SK-N-SH (cell line): ENCODE results near the gene G6PD. TPM values are rescaled to one million over a fixed set of nuclear protein-coding genes. Genes with fewer than 3 reads are reported as not detected.

ENCODE experiments used
- CTCF ChIA-PET: fragments of 300-600, 350-600 bp; formaldehyde crosslinking; extraction: SDS; loops from one replicate; lab custom pipeline; 2021; lab: Yijun Ruan, JAX
- POLR2A ChIA-PET: fragments of 350-600 bp; sonication (Branson Sonifier 250); formaldehyde crosslinking; extraction: SDS; loops from one replicate; lab custom pipeline; 2020; ENCODE audit warnings: antibody characterized with exemption, inconsistent platforms; lab: Yijun Ruan, JAX
- DNase-seq: peaks from one replicate; pipeline ENCODE4 v3.0.0; 2012
- H2AFZ ChIP-seq: fragments of 200-600 bp; sonication (generic); 2 replicates; pipeline ENCODE4 v1.8.1; 2016; ENCODE audit warnings: antibody characterized with exemption, mild to moderate bottlenecking, low read depth
- H3F3A ChIP-seq: fragments of 200-600 bp; sonication (generic); replicated peaks from 2 replicates; pipeline ENCODE3; 2016; ENCODE audit warnings: antibody characterized with exemption, mild to moderate bottlenecking; ENCODE audit not compliant: insufficient read depth
- H3K27ac ChIP-seq, 2 experiments: fragments of 200-500 bp in 1 of 2; fragments of 200-600 bp in 1 of 2; sonication (Bioruptor generic) in 1 of 2; sonication (generic), shearing (Covaris generic) in 1 of 2; 2 replicates each; pipeline versions ENCODE4 v1.5.1 to v1.6.1; 2014 to 2016; ENCODE audit warnings: low read depth in 2 of 2, inconsistent platforms in 1 of 2, low read length in 1 of 2, mild to moderate bottlenecking in 1 of 2, mixed read lengths in 1 of 2
- H3K27me3 ChIP-seq: fragments of 200-600 bp; sonication (generic), shearing (Covaris generic); 2 replicates; pipeline ENCODE4 v1.6.1; 2016; ENCODE audit warnings: mixed run types; ENCODE audit not compliant: insufficient read depth
- H3K36me3 ChIP-seq, 2 experiments: fragments of 200-500 bp in 1 of 2; fragments of 200-600 bp in 1 of 2; sonication (Bioruptor generic) in 1 of 2; sonication (generic) in 1 of 2; replicated peaks in 1 of 2; 2 replicates each; pipeline versions ENCODE3 to v1.5.1; 2014 to 2016; ENCODE audit warnings: low read length in 1 of 2, mild to moderate bottlenecking in 1 of 2; ENCODE audit not compliant: insufficient read depth in 2 of 2, control insufficient read depth in 1 of 2
- H3K4me1 ChIP-seq, 2 experiments: fragments of 200-500 bp in 1 of 2; fragments of 200-600 bp in 1 of 2; sonication (Bioruptor generic) in 1 of 2; sonication (generic), shearing (Covaris generic) in 1 of 2; 2 replicates each; pipeline versions ENCODE4 v1.5.1 to v1.6.1; 2014 to 2016; ENCODE audit warnings: low read depth in 1 of 2, low read length in 1 of 2, mixed run types in 1 of 2; ENCODE audit not compliant: insufficient read depth in 2 of 2, control insufficient read depth in 1 of 2
- H3K4me2 ChIP-seq: fragments of 200-600 bp; sonication (generic), shearing (Covaris generic); 2 replicates; pipeline ENCODE4 v1.6.1; 2017; ENCODE audit warnings: mixed run types
- H3K4me3 ChIP-seq, 2 experiments: fragments of 200-500 bp in 1 of 2; fragments of 200-600 bp in 1 of 2; sonication (Bioruptor generic) in 1 of 2; sonication (generic), shearing (Covaris generic) in 1 of 2; 2 replicates each; pipeline versions ENCODE4 v1.5.1 to v1.8.1; 2014 to 2016; ENCODE audit warnings: low read depth in 2 of 2, inconsistent platforms in 1 of 2, low read length in 1 of 2, mild to moderate bottlenecking in 1 of 2, mixed read lengths in 1 of 2, moderate library complexity in 1 of 2
- H3K79me2 ChIP-seq: fragments of 200-600 bp; sonication (generic); 2 replicates; pipeline ENCODE4 v1.8.1; 2017; ENCODE audit warnings: mild to moderate bottlenecking; ENCODE audit not compliant: insufficient read depth
- H3K9ac ChIP-seq: fragments of 200-600 bp; sonication (generic); 2 replicates; pipeline ENCODE4 v1.6.1; 2017; ENCODE audit warnings: mixed run types
- H3K9me2 ChIP-seq: fragments of 200-600 bp; sonication (generic); 2 replicates; pipeline ENCODE4 v1.6.1; 2017; ENCODE audit warnings: mixed run types
- H3K9me3 ChIP-seq: fragments of 200-600 bp; sonication (generic); 2 replicates; pipeline ENCODE4 v1.6.1; 2017; ENCODE audit warnings: mixed run types, mild to moderate bottlenecking, moderate library complexity
- H4K20me1 ChIP-seq: fragments of 200-600 bp; sonication (generic); 2 replicates; pipeline ENCODE4 v1.6.1; 2017; ENCODE audit warnings: mild to moderate bottlenecking, mixed run types; ENCODE audit not compliant: insufficient read depth
- CHD2 ChIP-seq: fragments of 150-350 bp; IDR thresholded peaks from 2 replicates; pipeline ENCODE4 v1.6.1; 2018; ENCODE audit warnings: low read length; ENCODE audit not compliant: partially characterized antibody
- CTCF ChIP-seq: fragments of 200-600 bp; sonication (generic); IDR thresholded peaks from 2 replicates; pipeline ENCODE4 v1.6.1; 2017; ENCODE audit warnings: antibody characterized with exemption, mild to moderate bottlenecking, moderate library complexity
- ELF1 ChIP-seq: IDR thresholded peaks from 2 replicates; pipeline ENCODE4 v1.4.0; 2012
- FOXJ3 ChIP-seq: sonication (generic); formaldehyde crosslinking; IDR thresholded peaks from 2 replicates; pipeline ENCODE4 v1.5.1; 2020; ENCODE audit warnings: mild to moderate bottlenecking, missing genetic modification reagents
- FOXM1 ChIP-seq: IDR thresholded peaks from 2 replicates; pipeline ENCODE4 v1.4.0; 2012; ENCODE audit warnings: low read depth, mild to moderate bottlenecking
- GATA2 ChIP-seq: sonication (generic); formaldehyde crosslinking; IDR thresholded peaks from 2 replicates; pipeline ENCODE4 v1.5.0; 2020; ENCODE audit warnings: mild to moderate bottlenecking, missing genetic modification reagents
- MAX ChIP-seq: IDR thresholded peaks from 2 replicates; pipeline ENCODE4 v1.4.0; 2012; ENCODE audit warnings: low read depth
- MXI1 ChIP-seq: IDR thresholded peaks from 2 replicates; pipeline ENCODE4 v1.6.1; 2012; ENCODE audit warnings: mild to moderate bottlenecking, low read depth, low read length, improper control_type of control experiment
- NRF1 ChIP-seq: IDR thresholded peaks from 2 replicates; pipeline ENCODE4 v1.6.1; 2012; ENCODE audit warnings: low read depth, mild to moderate bottlenecking, low read length
- RAD21 ChIP-seq: IDR thresholded peaks from 2 replicates; pipeline ENCODE4 v1.6.1; 2012; ENCODE audit warnings: mild to moderate bottlenecking, low read length
- RCOR1 ChIP-seq: fragments of 150-350 bp; IDR thresholded peaks from 2 replicates; pipeline ENCODE4 v1.6.1; 2017; ENCODE audit warnings: antibody characterized with exemption, low read length
- RFX5 ChIP-seq: IDR thresholded peaks from 2 replicates; pipeline ENCODE4 v1.6.1; 2012; ENCODE audit warnings: mild to moderate bottlenecking, improper control_type of control experiment, low read length
- SMC3 ChIP-seq: IDR thresholded peaks from 2 replicates; pipeline ENCODE4 v1.6.1; 2012; ENCODE audit warnings: low read depth, low read length, improper control_type of control experiment
- TAF1 ChIP-seq: IDR thresholded peaks from 2 replicates; pipeline ENCODE4 v1.6.1; 2012; ENCODE audit warnings: low read depth, mild to moderate bottlenecking, low read length, moderate library complexity, borderline replicate concordance
- TCF12 ChIP-seq: IDR thresholded peaks from 2 replicates; pipeline ENCODE4 v1.4.0; 2012
- WGBS: methylation state at CpG from one replicate; pipeline ENCODE4 v1.1.6; 2017; ENCODE audit warnings: low lambda C conversion rate; 5-methylcytosine and 5-hydroxymethylcytosine counted together
- polyA plus RNA-seq, 3 experiments: library from polyadenylated mRNA; depleted of rRNA; stranded (reverse); fragments of >200 nt; gene quantifications; 2 replicates each; pipeline ENCODE4 v1.2.3, GENCODE V29; 2012
- TF ChIP-seq, protein P1 (sequence below): fragments of 150-350 bp; IDR thresholded peaks from 2 replicates; pipeline ENCODE4 v1.6.1; 2016; ENCODE audit warnings: mild to moderate bottlenecking, low read depth, low read length

The G6PD gene
- polyA plus RNA-seq, 1 of the 3 experiments (the other 2 are of a cell fraction) = 131 TPM

DNA sequence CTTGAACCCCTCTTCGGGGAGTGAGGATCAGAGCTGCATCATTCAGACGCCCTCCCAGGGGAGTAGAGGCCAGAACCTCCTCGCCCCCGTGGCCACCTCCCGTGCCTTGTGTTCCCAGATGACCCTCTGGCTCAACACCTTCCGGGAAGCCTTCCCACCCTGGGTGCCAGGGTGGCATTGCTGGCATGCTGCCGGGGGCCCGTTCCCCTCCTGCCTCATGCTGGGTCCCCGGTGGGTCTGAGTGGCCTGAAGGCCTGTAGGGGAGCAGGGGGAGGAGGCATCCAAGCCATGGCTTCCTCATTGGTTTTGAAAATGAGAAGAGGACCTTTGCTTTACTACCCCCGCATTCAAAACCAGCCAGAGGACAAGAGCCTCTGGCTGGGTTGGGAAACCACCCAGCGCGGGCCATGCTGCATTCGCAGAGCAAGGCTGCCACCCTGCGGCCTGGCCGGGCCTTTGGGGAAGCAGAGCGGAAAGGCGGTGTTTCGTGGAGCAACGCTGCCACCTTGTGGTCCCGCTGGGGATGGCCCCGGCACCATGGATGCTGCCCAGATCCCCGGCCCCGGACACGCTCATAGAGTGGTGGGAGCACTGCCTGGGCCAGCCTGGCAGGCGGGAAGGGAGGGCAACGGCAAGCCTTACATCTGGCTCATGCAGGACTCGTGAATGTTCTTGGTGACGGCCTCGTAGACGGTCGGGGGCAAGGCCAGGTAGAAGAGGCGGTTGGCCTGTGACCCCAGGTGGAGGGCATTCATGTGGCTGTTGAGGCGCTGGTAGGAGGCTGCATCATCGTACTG is 11.9 kb downstream of the G6PD start:
- TF ChIP-seq SMC3 (peak; percentile 99), TAF1 (no peak), RFX5 (no peak), CHD2 (peak; percentile 52), MAX (0 out of 2 replicates have a peak, but pooled peaks have one; percentile 40), RAD21 (peak; percentile 99), FOXM1 (no peak), MXI1 (peak; percentile 41; the same call in 1 of the 2 replicates), NRF1 (peak; percentile 19; the same call in 1 of the 2 replicates), TCF12 (no peak), ELF1 (no peak), RCOR1 (no peak), FOXJ3 (no peak), CTCF (peak; percentile 98), GATA2 (CRISPR knock-in tag) (no peak)
- TF ChIP-seq, protein P1, sequence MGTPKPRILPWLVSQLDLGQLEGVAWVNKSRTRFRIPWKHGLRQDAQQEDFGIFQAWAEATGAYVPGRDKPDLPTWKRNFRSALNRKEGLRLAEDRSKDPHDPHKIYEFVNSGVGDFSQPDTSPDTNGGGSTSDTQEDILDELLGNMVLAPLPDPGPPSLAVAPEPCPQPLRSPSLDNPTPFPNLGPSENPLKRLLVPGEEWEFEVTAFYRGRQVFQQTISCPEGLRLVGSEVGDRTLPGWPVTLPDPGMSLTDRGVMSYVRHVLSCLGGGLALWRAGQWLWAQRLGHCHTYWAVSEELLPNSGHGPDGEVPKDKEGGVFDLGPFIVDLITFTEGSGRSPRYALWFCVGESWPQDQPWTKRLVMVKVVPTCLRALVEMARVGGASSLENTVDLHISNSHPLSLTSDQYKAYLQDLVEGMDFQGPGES = no peak
- no peaks in the 10 kb centered on the region for H3K9me3 ChIP-seq
- H4K20me1 ChIP-seq = no peaks in the 10 kb centered on the region
- H3K27me3 ChIP-seq = no peaks in the 10 kb centered on the region; the same call in 1 of the 2 replicates
- peaks cover 24% of the 10 kb centered on the region; the same call in 1 of the 2 replicates for H3K79me2 ChIP-seq
- H2AFZ ChIP-seq = no peak overlapping the region
- peaks cover 0 to 10% of the 10 kb centered on the region in 2 experiments; a peak in 1 of 4 replicates for H3K4me1 ChIP-seq
- ChIA-PET CTCF (interaction anchor here (0.7 to 2.5 kb wide), 16 partner anchors 8 to 521 kb away, joined by 3 to 11 read pairs (median 4); partner anchors contain the start of genes IKBKG, RPL10 and UBL4A), POLR2A (no interaction called here)
- peak; percentile 95 for DNase-seq
- no peak overlapping the region for H3K4me2 ChIP-seq
- H3K4me3 ChIP-seq = no peak overlapping the region
- H3K36me3 ChIP-seq = peaks cover 3 to 20% of the 10 kb centered on the region in 2 experiments
- H3K9ac ChIP-seq = no peak overlapping the region
- H3K9me2 ChIP-seq = no peaks in the 10 kb centered on the region
- 28% methylated on average over 8 of the region's 34 CpGs for WGBS
- H3F3A ChIP-seq = no peaks in the 10 kb centered on the region
- H3K27ac ChIP-seq = peak overlapping the region in 1 of 2 experiments; percentile 33; a peak in 1 of 4 replicates
